GM18861 (cell line): ENCODE measurements around the gene KDM2B.
A peak's percentile ranks its signal among the peaks of the same experiment; 100 is the strongest.

Experiments used
- ATAC-seq: cut with Tn5 transposase; IDR thresholded peaks from one replicate; pipeline ENCODE4 v1.9.1; 2021; ENCODE audit not compliant: unreplicated experiment

Gene KDM2B

DNA sequence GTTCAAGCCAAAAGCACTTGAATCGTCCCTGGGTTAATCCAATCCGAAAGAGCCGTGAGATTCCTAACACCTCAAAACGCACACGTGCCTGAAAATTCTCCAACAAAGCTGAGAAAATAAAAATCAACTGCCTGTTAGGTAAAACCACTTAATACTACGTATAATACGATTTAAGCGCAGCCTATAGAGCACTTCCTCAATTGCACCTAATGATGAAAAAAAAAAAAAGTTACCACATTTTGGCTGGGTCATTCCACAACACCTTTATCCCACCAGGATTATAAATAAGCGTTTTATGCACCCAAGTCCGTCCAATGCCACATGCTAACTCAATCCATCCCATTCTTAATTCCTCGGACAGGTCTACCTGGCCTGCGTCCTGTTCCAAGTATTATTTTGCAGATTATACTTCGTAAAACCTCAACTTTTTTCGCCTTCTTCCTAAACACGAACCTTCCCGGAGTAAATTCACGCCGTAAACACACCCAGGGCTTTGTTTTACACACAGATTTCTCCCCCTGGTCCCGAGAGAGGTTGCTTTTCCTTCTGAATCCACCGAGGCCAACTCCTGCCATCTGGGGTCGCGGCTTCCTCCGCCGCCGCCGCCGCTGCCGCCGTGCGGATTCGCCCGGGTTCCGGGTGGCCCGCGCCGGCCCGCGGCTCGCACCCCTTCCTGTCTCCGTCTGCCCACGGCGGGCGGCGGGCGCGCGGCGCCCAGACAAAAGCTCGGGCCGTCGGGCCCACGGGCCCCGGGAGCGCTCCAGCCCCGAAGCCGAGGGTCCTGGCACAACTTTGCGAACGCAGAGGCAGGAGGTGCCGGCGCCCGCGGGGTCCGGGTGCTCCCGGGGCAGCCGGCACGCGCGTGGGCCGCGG, 114.7 kb downstream of the KDM2B start:
- ATAC-seq = peak; percentile 10

DNA sequence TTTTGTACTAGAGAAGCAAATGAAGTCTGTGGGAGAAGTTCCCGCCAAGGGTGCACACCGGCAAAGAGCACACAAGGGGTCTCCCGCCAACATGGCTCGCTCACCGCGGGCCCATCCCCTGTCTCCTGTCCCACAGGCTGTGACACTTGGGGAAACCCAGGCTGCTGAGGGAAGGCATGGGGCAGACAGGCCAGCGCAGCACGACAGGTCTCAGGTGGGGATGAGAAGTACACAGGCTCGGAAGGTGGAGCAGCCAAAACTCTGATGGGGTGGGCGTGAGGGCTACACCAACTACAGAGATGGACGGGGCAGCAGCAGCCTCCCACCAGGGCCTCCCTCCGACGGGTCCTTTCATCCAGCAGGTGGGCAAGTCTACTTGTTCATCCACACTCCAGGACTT, 116.5 kb downstream of the KDM2B start:
- no peak for ATAC-seq

DNA sequence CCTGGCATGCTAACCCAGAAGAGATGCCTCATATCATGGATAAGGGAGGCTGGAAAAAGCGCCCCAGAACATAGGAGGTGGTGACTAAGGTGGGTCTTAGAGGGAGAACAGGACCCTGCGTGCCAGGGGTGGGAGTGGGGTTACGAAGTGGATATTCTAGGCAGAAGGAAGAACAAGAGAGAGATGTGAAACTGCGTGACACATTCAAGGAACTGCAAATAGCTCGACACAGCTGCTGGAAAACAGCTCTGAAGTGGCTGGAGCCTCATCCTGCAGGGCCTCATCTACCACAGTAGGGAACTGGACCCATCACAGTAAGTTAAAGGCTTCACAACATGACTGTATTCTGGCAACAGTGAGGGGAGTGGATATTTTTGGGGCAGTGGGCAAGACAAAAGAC, 119.8 kb downstream of the KDM2B start:
- no peak for ATAC-seq

DNA sequence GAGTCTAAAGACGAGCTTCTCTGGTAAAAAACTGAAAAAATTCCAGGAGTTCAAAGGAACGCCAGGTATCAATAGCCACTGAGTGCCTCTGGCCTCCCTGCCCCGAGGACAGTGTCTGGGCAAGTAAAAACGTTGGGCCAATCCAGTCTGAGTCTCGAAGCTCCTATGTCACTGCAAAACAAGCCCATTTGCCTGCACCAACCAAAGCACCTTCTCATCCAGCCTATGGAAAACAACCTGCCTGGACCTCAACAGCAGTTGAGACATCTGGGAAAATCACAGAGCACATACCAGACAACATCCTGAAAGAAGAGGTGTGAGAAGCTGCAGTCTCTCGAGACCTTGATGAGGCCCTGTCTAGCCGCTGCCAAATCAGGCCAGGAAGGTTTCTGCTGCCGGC, 124.3 kb downstream of the KDM2B start:
- ATAC-seq = no peak

DNA sequence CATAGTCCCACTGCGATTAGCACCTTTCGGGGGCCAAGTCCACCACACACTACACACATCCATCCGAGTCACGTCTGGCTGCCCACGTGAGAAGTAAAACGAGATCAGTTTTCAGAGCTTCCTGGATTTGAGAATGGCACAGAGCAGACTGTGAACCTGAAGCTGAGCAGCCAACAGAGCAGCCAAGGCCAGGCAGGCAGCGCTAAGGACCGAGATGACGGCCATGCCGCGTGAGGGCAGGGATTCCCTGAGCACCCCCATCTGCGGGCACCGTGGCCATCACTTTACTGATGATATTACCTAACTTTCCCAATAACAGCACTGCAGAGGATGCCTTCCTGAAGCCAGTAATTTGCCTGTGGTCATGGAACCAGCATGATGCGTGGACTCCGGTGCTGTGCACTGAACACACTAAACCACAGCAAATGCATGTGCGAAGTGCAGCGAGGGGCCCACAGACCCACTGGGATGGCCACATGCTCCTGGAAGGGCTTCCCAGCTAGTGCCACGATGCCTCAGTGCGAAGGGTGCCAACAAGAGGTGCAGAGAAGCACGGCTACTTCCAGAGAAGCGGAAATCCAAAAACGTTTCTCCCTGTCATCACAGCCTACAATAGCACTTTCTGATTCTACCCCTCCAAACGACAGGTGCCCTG, 124.9 kb downstream of the KDM2B start:
- no peak for ATAC-seq

DNA sequence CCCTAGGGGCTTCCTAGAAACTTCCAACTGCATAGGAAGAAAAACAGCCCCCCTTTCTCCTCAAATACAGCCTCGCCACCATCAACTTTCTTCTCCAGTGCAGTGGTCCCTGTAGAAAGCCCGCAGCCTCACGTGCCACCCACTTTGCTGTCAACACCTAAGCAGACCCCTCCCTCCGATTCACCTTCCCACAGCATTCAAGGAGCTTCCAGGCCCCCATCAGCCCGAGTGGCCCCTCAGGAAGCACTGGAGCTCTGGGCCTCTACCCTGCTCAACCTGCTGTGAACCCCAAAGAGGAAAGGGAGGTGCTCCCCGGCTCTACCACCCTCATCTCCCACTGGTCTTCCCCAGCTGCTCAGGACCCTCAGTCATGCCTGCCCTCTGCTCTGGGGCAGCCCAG, 125.9 kb downstream of the KDM2B start:
- no peak for ATAC-seq

DNA sequence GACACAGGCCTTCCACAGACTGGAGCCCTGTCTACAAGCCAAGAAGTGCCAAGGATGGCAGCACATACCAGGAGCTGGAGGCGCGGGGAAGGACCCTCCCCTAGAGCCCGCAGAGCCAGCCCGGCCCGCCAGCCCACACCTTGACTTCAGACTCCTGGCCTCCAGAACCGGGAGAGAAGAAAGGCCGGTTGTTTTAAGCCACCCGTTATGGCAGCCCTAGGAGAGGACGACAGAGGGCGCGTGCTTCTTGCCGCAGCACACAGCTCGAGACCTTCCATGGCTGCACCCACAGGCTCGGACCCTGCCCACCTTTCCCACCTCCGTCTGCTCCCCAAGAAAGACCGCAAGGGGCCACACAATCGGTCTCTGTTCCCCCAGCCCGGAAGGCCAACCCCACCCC, 127.2 kb downstream of the KDM2B start:
- no peak for ATAC-seq

DNA sequence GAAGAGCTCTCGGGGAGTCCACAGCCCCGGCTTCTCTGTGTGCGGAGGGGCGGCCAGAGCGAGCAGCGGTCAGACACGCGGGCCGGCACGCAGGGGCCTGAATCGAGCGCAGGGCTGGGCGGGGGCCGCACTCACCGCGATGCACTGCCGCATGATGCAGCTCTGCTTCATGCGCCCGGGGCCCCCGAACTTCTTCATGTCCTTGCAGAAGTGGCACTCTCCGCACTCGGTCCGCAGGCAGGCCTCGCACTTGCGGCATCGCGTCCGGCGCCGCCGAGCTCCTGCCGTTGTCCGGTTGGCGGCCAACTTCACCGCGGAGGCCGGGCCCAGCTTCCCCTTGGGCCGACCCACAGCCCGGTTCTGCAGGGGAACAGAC, 127.8 kb downstream of the KDM2B start:
- ATAC-seq = no peak

DNA sequence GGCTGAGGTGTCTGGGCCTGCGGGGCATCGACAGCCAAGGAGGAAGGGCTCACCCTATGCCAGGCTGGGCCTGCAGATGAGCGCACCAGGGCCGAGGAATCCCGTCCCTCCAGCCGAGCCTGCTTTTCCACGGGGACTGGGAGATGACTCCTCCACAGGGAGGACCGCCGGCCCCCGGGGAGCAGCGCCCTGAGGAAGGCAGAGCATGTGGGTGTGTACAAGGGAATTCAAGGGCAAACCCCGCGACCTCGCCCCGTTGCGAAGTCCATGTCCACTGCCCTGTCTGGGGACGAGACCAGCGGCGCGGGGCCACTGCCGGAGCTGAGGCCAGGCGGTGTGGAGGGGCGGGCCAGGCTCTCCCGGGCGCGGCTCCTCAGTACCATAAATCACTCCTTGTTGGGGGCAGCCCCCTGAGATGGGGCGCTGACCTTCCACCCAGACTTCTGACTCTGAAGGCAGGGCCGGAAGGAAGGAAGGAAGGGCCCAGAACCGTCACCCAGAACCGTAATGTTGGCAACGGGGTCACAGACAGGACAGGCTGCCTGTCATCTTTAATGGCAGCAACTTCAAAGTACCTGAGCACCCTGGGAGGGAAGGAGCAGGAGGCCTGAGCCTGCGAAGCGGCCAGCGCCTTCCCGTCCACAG, 128.4 kb downstream of the KDM2B start:
- ATAC-seq = no peak

DNA sequence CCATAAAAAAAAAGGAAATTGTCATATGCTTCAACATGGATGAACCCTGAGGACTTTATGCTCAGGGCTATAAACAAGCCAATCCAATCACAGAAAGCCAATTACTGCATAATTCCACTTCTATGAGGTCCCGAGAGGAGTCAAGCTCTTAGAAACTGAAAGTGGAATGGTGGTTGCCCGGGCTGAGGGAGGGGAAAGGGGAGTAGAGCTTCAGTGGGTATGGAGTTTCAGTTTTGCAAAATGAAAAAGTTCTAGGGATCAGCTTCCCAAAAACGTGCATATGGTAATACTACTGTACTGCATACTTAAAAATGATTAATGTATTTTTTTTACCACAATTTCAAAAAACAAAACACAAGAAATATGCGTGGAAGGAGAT, 128.9 kb downstream of the KDM2B start:
- ATAC-seq = no peak

DNA sequence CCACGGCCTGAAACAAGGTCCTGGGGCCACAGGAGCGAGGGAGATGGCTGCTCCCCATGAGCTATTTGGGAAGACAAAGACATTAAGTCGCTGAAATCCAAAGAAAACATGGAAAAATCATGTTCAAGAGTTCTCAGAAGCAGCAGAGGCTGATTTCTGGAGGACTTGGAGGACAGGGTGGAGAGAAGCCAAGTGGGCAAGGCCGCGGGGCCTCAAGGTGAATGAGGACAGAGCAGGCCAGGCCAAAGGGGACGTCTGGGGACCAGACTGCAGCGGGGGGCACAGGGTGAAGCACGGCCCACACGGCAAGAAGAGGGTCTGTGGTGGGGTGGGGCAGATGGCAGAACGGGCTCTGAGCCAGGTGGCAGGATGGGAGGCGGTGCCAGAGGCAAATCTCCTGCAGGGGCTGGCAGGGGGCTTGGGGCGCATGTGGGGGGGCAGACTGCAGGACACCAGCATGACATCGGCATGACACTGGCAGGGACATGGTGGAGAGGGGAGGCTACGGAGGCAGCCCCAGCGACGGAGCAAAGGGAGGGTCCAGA, 132.0 kb downstream of the KDM2B start:
- no peak for ATAC-seq

DNA sequence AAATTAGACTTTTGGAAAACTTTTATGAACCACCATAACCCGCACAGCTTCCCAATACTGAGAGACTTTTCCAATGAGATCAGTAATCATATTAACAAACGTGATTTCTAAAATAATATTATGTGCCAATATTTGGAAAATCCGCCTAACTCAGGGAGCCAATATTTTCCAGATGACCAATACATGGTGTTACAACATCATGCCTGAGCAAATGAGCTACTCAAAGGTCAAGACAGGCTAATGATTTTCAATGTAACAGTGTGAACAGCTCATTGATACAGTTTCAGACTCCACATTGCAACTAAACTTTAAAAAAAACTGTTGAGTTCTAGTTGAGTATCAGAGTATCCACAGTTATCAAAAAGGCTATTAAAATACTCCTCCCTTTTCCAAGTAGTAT, 134.1 kb downstream of the KDM2B start:
- ATAC-seq = no peak

DNA sequence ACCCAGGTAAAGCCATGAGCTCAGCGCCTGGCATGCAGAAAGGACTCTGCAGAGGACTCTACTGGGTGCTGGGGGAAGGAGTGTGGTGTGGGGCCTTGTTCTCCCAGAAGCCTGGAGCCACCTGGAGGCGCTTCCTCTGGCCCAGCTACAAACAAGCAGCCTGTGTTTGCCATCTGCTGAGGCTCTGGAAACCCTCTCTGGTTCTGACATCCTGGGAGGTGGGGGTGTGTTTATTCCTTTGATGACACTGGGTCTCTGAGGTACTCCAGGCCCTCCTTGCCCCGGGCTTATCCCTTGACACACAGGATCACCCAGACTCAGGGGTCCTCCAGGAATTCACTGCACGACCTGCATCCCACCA, 136.0 kb downstream of the KDM2B start:
- no peak for ATAC-seq

DNA sequence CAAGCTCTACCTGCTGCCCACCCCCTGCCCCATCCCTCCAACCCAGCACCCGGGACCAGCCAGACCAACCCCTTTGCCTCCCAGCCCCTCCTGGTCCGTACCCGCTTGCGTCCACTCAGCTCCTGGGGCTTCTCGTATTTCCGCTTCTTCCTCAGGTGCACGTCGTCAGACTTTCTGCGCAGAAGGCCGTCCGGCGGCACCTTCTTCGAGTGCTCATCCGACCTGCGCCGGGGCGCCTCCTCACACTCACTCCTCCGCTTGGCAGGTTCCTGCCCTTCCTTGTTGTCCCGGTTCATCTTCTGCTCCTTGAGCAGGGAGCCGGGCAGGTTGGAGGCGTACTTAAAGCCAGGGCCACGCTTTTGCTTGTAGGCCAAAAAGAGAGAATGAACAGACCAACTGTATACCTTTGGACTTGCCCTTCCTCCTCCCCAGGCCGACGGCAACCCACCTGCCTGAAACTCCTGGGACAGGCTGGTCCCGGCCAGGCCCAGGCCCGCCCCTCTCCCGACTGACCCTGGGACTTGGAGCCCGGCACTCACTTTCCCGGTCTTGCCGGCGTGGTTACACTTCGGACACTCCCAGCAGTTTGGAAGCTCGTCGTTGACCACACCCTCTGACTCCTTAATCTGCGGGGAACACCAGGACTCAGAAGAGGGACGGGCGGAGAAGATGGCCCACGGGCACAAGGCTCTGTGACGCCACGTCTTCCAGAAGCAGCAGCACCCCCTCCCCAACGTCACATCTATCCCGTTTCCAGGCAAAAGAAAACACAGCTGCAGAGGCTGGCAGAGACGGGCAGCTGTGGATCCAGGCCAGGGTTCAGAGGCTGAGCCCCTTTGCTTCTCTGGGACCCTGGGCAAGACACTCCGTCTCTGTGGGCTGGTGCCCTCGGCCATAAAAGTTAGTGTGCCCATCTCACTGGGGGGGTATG, 136.6 kb downstream of the KDM2B start:
- no peak for ATAC-seq

DNA sequence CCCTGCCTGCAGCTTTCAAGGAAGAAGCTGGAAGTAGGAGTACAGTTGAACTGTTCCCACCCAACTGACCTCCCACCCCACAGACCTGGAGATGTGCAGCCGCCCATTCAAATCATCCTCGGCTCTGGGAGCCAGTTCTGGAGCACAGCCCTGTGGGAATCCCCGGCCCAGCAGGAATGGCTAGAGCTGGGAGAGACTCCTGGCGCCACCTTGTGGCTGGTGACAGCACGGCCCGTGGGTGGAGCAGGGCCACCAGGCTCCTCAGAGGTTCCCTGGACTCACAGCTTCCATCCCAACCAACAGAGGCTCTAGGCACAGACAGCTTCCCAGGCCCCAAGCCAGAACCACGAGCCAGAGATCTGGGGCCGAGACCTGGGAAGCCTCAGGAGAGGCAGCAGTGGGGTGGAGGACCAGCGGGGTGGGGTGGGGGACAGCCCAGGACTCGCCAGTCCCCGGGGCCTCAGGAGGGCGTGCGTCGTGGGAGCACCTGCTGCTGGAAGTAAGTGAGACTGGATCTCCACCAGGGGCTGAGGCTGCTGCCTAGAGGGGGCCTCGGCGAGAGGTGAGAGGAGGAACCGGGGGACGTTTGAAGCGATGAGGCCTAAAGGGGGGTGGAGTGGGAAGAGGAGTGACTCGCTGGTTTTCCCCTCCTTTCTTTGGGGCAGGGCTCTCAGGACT, 137.5 kb downstream of the KDM2B start:
- ATAC-seq = no peak

DNA sequence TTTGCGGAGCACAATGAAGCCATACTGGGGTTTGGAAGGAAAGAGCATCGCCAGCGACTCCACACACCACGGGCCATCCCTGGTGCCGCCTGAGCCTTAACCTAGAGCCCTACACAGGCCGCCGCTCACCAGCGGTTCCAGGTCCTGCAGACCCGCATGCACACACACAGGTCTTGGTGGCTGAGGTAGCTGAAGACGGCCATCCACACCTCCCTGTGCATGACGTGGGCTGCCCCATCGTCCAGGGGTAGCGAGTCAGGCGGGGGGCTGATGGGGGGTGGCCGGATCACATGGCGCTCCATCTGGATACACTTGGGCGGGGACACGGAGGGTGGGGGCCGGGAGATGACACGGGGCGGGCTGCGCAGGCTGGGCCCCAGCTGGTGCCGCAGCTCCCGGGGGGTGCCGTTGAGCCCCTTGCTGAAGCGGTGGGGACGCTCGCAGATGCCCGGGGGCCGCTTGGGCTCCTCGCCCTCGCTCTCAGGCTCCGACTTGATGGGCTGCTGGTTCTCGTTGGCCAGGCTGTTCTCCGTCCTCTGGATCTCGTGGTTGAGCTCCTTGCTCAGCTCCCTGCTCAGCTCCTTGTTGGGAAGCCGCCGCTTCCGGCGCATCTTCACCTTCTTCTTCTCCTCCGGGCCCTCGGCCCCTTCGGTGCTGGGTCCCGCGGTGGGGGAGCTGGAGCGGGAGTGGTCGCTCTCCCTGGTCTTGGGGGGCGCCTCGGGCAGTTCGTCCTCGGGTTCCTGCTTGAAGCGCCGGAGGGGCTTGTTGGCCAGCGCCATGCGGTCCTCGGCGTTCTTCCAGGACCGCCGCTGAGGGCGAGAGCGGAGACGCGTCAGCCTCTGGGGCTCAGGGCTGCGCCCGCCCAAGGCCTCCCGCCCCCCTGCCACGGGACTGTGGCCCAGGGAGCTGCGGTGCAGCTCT, 138.5 kb downstream of the KDM2B start:
- no peak for ATAC-seq

DNA sequence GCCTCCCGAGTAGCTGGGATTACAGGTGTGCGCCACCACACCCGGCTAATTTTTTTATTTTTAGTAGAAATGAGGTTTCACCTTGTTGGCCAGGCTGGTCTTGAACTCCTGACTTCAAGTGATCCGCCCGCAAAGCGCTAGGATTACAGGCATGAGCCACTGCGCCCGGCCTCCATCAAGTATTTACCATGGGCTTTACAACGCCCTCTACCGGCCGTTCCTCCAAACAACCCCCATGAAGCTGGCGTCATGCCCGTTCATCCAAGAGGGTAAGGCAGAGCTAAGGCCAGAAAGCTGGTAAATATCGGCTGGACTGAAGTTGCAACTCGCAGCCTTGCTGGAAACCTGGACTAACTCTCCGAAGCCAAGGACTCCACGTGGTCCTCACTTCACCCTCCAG, 139.3 kb downstream of the KDM2B start:
- ATAC-seq = no peak

DNA sequence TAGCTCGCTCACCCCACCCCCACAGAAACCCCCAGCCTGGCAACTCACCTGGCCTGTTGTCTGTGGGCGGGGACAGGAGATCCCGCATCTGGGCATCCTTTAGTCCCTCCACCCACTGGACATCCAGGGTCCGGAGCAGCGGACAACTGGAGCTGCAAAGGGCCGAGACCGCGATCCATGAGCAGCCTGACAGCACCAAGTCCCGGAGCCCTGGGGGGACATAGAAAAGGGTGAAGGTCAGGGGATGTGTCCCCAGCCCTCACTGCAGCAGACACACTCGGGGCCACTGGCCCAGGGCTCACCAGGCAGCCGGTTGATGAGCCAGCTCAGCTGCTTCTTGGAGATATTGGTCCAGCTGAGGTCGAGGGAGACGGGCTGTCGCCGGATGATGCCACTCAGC, 140.1 kb downstream of the KDM2B start:
- ATAC-seq = no peak

DNA sequence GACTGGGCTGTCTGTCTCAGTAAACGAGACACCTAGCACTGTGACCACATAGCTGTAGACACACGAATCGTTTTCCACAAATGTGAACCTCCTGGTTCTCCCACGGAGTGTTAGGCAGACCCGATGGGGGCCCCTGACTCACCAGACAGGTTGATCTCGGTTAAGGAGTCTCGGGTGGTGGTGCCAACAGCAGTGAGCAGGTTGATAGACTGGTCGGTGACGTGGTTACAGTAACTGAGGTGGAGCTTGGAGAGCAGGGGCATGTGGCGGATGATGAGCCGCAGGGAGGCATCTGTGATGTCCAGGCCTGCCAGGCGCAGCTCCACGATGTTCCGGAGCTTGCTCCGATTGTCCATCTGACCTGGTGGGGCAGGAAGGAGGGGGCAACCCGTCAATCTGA, 141.1 kb downstream of the KDM2B start:
- ATAC-seq = no peak
